Heart right ventricle (tissue), 16 donors: ENCODE results near the gene WARS2. TPM values are rescaled to one million over a fixed set of nuclear protein-coding genes. Genes with fewer than 3 reads are reported as not detected.

Source experiments
- ATAC-seq, 8 donors: fragments of 200-7000 bp; cut with Tn5 transposase; one replicate each; pipeline ENCODE4 v1.9.1; 2020; ENCODE audit warnings: mild to moderate bottlenecking in 8 of 8, moderate library complexity in 8 of 8, moderate number of reproducible peaks in 1 of 8
- DNase-seq, 2 donors: peaks; one replicate each; pipeline ENCODE4 v3.0.0-alpha.2; 2020
- H3K27ac ChIP-seq, 10 donors: fragments of 200-600 bp; sonication (generic) in 2 of 10; one replicate each; pipeline versions ENCODE4 v1.5.0 to v1.8.0; 2020 to 2022; ENCODE audit warnings: mild to moderate bottlenecking in 3 of 10
- H3K27me3 ChIP-seq, 7 donors: fragments of 200-600 bp; one replicate each; pipeline ENCODE4 v1.8.0; 2021 to 2022; ENCODE audit warnings: mild to moderate bottlenecking in 2 of 7
- H3K36me3 ChIP-seq, 9 donors: fragments of 200-600 bp; sonication (generic) in 1 of 9; one replicate each; pipeline versions ENCODE4 v1.5.0 to v1.8.0; 2020 to 2022; ENCODE audit warnings: mild to moderate bottlenecking in 2 of 9
- H3K4me1 ChIP-seq, 9 donors: fragments of 200-600 bp; sonication (generic) in 1 of 9; one replicate each; pipeline versions ENCODE4 v1.5.0 to v1.8.0; 2020 to 2022; ENCODE audit warnings: mild to moderate bottlenecking in 4 of 9
- H3K4me3 ChIP-seq, 10 donors: fragments of 200-600 bp; sonication (generic) in 2 of 10; one replicate each; pipeline versions ENCODE4 v1.5.0 to v1.8.0; 2020 to 2022; ENCODE audit warnings: mild to moderate bottlenecking in 7 of 10, moderate library complexity in 2 of 10
- H3K9me3 ChIP-seq, 11 donors: fragments of 200-600 bp in 10 of 11; sonication (generic) in 2 of 11; one replicate each; pipeline versions ENCODE4 v1.5.0 to v1.8.0; 2013 to 2022; ENCODE audit warnings: mild to moderate bottlenecking in 2 of 11, control low read depth in 1 of 11, moderate library complexity in 1 of 11
- WGBS, 2 donors: extraction: QIAGEN DNeasy Blood & Tissue Kit; methylation state at CpG; one replicate each; pipeline ENCODE4 v1.1.7; 2013; ENCODE audit warnings: inconsistent platforms in 1 of 2; 5-methylcytosine and 5-hydroxymethylcytosine counted together
- intact Hi-C, 10 donors: fragments of 100-400 bp; cut with DNase I; formaldehyde crosslinking; loops; one replicate each; pipeline versions ENCODE4 v1.11.1 to v1.14.2; 2022
- polyA plus RNA-seq, 2 donors: library from polyadenylated mRNA; stranded (reverse); fragments of 200-250 nt; gene quantifications; one replicate each; pipeline ENCODE4 v1.2.3, GENCODE V29; 2013
- total RNA-seq, 10 donors: library from RNA; stranded (reverse); fragmentation: NEBNext Ultra II Directional in 3 of 10; extraction: Animal tissue kit (Norgen Biotek cat#: 25700) in 3 of 10; gene quantifications; one replicate each; pipeline versions ENCODE4 v1.2.1 to v1.2.4, GENCODE V29; 2021 to 2023
- TF ChIP-seq, protein P1 (sequence below), 9 donors: fragments of 200-600 bp; sonication (generic) in 2 of 9; IDR thresholded peaks; one replicate each; pipeline versions ENCODE4 v1.5.0 to v1.8.0; 2021 to 2022; ENCODE audit warnings: antibody characterized with exemption in 9 of 9, mild to moderate bottlenecking in 5 of 9, moderate library complexity in 1 of 9
- donor health status: Arrhythmogenic right ventricular cardiomyopathy.
- donor health status: ischemic (EF 13 %, LVEDD 7.1; RV severe dilation, severe dysfunction).
- donor health status: healthy with polysubstance abuse.
- donor health status: DM: no; HTN: yes; CAD: no.
- donor health status: DM: no; HTN: no; CAD: no.
- donor health status: ischemic (EF 25% LVEDD 6.9; RV normal size, moderate dysfunction).
- donor health status: ischemic (EF 25% LVEDD 5.7; RV mildly dilated, moderate dysfunction).
- donor health status: healthy.
- donor health status: DM: yes; HTN: yes; CAD: no.
- donor health status: Ischemic cardiomyopathy.
- donor health status: ischemic (EF 35%, LVEDD 5.7; RV mildly dilated, moderate dysfunction).
- donor health status: nonischemic (EF 11% LVEDD 7.7; RV severe dilation, severe dysfunction).
- donor health status: DM: yes; HTN: yes; CAD: no.
- donor health status: PGD.
- donor health status: ischemic (EF 29% LVEDD 5.4; RV normal size, mild dysfunction).
- donor health status: nonischemic (EF 23%, LVEDD 6.1; RV moderate dilation, normal function).

WARS2 gene
- total and polyA plus RNA-seq, 12 donors = 3.5 to 15.4 (median 11.3) TPM

GRCh38 chr1:119084798-119085197 is 55.7 kb downstream of the WARS2 start:
- TF ChIP-seq, protein P1, sequence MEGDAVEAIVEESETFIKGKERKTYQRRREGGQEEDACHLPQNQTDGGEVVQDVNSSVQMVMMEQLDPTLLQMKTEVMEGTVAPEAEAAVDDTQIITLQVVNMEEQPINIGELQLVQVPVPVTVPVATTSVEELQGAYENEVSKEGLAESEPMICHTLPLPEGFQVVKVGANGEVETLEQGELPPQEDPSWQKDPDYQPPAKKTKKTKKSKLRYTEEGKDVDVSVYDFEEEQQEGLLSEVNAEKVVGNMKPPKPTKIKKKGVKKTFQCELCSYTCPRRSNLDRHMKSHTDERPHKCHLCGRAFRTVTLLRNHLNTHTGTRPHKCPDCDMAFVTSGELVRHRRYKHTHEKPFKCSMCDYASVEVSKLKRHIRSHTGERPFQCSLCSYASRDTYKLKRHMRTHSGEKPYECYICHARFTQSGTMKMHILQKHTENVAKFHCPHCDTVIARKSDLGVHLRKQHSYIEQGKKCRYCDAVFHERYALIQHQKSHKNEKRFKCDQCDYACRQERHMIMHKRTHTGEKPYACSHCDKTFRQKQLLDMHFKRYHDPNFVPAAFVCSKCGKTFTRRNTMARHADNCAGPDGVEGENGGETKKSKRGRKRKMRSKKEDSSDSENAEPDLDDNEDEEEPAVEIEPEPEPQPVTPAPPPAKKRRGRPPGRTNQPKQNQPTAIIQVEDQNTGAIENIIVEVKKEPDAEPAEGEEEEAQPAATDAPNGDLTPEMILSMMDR (IDR thresholded peaks at IDR 0.05) = no peak
- H3K9me3 ChIP-seq = peaks cover 0 to 6% (median 0%) of the 10 kb centered on the region in 11 donors
- peak in 7 of 8 donors; percentile 35 to 67 (median 52) for ATAC-seq
- no peak for DNase-seq
- intact Hi-C loops = no loop called here
- peak overlapping the region in 5 of 10 donors; percentile 3 to 22 (median 11) for H3K4me3 ChIP-seq
- H3K27ac ChIP-seq = peak overlapping the region in 5 of 10 donors; percentile 0 to 37 (median 14)
- 62 to 65% methylated on average over 10 of the region's 10 CpGs for WGBS, 2 donors
- no peaks in the 10 kb centered on the region for H3K36me3 ChIP-seq
- H3K27me3 ChIP-seq = no peaks in the 10 kb centered on the region
- peaks cover 0 to 28% (median 10%) of the 10 kb centered on the region in 9 donors for H3K4me1 ChIP-seq

GRCh38 chr1:119083980-119084379 is 56.5 kb downstream of the WARS2 start:
- TF ChIP-seq, protein P1 (IDR thresholded peaks at IDR 0.05) = no peak
- Histone ChIP-seq H3K36me3 (no peaks in the 10 kb centered on the region), H3K9me3 (no peaks in the 10 kb centered on the region), H3K4me3 (peak overlapping the region in 2 of 10 donors; percentile 21 to 22), H3K27me3 (no peaks in the 10 kb centered on the region), H3K27ac (peak overlapping the region in 1 of 10 donors; percentile 13), H3K4me1 (peaks cover 0 to 33% (median 15%) of the 10 kb centered on the region in 9 donors)
- peak in 6 of 8 donors; percentile 18 to 66 (median 38) for ATAC-seq
- WGBS, 2 donors = 60 to 70% methylated on average over 6 of the region's 6 CpGs
- intact Hi-C loops = no loop called here
- DNase-seq = no peak

- 73 to 85% methylated on average over 1 of the region's 1 CpG for WGBS, 2 donors
- ATAC-seq (no peak), DNase-seq (no peak)
- intact Hi-C loops = no loop called here
- Histone ChIP-seq H3K27ac (no peak overlapping the region), H3K4me1 (peaks cover 0 to 28% (median 11%) of the 10 kb centered on the region in 9 donors), H3K4me3 (no peak overlapping the region), H3K36me3 (no peaks in the 10 kb centered on the region), H3K9me3 (peaks cover 0 to 3% (median 0%) of the 10 kb centered on the region in 11 donors), H3K27me3 (no peaks in the 10 kb centered on the region)
- TF ChIP-seq, protein P1 (IDR thresholded peaks at IDR 0.05) = no peak
These were observed 57.0 kb downstream of the WARS2 start for GRCh38 chr1:119083479-119083878.

DNA sequence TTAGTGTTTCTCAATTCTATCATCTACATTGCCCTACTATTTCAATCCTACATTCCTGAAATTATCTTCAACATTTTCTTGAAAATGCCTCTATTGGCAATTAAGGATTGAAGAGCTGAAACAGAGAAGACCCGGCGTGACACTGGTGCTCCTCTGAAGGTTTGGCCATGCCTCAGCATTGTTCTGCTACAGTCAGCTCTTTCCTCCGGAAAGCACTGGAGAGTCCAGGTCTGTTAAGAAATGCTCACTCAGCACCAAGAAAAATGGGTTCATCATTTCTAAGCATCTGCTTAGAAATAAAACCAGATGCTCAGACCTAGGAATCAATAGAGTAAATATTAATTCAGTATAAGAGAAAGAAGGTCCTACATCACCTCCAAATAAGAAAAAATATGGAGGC is 58.8 kb downstream of the WARS2 start:
- Histone ChIP-seq H3K36me3 (no peaks in the 10 kb centered on the region), H3K4me3 (no peak overlapping the region), H3K9me3 (peaks cover 0 to 10% (median 0%) of the 10 kb centered on the region in 11 donors), H3K27ac (no peak overlapping the region), H3K4me1 (peaks cover 0 to 27% (median 11%) of the 10 kb centered on the region in 9 donors), H3K27me3 (no peaks in the 10 kb centered on the region)
- no peak for ATAC-seq
- DNase-seq = no peak
- TF ChIP-seq, protein P1 (IDR thresholded peaks at IDR 0.05) = no peak
- 86 to 94% methylated on average over 3 of the region's 3 CpGs for WGBS, 2 donors
- intact Hi-C loops = no loop called here
